ENCODE results near the gene PLBD2. TPM values are rescaled to one million over a fixed set of nuclear protein-coding genes. Genes with fewer than 3 reads are reported as not detected.

The PLBD2 gene
- total and polyA plus RNA-seq, 9 of the 15 experiments (the other 6 are each of a cell fraction or from before 2014, with no cell fraction given), result 2.4 to 37.4 (median 6.0) TPM

GRCh38 chr12:113422030-113422885 lies 63.9 kb downstream of the PLBD2 start, which contains the start of gene SDSL (continued):
- TF ChIP-seq, protein P1, sequence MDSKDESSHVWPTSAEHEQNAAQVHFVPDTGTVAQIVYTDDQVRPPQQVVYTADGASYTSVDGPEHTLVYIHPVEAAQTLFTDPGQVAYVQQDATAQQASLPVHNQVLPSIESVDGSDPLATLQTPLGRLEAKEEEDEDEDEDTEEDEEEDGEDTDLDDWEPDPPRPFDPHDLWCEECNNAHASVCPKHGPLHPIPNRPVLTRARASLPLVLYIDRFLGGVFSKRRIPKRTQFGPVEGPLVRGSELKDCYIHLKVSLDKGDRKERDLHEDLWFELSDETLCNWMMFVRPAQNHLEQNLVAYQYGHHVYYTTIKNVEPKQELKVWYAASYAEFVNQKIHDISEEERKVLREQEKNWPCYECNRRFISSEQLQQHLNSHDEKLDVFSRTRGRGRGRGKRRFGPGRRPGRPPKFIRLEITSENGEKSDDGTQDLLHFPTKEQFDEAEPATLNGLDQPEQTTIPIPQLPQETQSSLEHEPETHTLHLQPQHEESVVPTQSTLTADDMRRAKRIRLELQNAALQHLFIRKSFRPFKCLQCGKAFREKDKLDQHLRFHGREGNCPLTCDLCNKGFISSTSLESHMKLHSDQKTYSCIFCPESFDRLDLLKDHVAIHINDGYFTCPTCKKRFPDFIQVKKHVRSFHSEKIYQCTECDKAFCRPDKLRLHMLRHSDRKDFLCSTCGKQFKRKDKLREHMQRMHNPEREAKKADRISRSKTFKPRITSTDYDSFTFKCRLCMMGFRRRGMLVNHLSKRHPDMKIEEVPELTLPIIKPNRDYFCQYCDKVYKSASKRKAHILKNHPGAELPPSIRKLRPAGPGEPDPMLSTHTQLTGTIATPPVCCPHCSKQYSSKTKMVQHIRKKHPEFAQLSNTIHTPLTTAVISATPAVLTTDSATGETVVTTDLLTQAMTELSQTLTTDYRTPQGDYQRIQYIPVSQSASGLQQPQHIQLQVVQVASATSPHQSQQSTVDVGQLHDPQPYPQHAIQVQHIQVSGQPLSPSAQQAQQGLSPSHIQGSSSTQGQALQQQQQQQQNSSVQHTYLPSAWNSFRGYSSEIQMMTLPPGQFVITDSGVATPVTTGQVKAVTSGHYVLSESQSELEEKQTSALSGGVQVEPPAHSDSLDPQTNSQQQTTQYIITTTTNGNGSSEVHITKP (IDR thresholded peaks at IDR 0.05; ENCODE audit: partially characterized antibody), result peak; percentile 97
- TF ChIP-seq SRF (CRISPR knock-in tag; IDR thresholded peaks at IDR 0.05) (peak in 1 of 2 experiments; percentile 70; a peak in 2 of 4 replicates), THAP7 (CRISPR knock-in tag; IDR thresholded peaks at IDR 0.05) (no peak), HNRNPLL (IDR thresholded peaks at IDR 0.05; ENCODE audit: low read depth, low read length, poor library complexity, severe bottlenecking) (no peak), ZBTB17 (CRISPR knock-in tag; IDR thresholded peaks at IDR 0.05) (0 out of 2 replicates have a peak, but pooled peaks have one; percentile 51), HDAC2 (IDR thresholded peaks at IDR 0.05) (peak; percentile 23; the same call in 1 of the 2 replicates), NFIC (IDR thresholded peaks at IDR 0.05) (peak; percentile 75), XRCC5 (IDR thresholded peaks at IDR 0.05; ENCODE audit: low read depth, low read length) (no peak), RHOXF2B (CRISPR knock-in tag; conservative IDR thresholded peaks at IDR 0.05) (no peak), CEBPZ (IDR thresholded peaks at IDR 0.05; ENCODE audit: borderline replicate concordance, low read depth, low read length) (no peak)
- TF ChIP-seq, protein P2, sequence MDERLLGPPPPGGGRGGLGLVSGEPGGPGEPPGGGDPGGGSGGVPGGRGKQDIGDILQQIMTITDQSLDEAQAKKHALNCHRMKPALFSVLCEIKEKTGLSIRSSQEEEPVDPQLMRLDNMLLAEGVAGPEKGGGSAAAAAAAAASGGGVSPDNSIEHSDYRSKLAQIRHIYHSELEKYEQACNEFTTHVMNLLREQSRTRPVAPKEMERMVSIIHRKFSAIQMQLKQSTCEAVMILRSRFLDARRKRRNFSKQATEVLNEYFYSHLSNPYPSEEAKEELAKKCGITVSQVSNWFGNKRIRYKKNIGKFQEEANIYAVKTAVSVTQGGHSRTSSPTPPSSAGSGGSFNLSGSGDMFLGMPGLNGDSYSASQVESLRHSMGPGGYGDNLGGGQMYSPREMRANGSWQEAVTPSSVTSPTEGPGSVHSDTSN (CRISPR knock-in tag; IDR thresholded peaks at IDR 0.05; ENCODE audit: low read depth), result peak; percentile 57
- TF ChIP-seq, protein P2 (tag; conservative IDR thresholded peaks at IDR 0.05; ENCODE audit: low read depth), result peak; percentile 92
- TF ChIP-seq, protein P3, sequence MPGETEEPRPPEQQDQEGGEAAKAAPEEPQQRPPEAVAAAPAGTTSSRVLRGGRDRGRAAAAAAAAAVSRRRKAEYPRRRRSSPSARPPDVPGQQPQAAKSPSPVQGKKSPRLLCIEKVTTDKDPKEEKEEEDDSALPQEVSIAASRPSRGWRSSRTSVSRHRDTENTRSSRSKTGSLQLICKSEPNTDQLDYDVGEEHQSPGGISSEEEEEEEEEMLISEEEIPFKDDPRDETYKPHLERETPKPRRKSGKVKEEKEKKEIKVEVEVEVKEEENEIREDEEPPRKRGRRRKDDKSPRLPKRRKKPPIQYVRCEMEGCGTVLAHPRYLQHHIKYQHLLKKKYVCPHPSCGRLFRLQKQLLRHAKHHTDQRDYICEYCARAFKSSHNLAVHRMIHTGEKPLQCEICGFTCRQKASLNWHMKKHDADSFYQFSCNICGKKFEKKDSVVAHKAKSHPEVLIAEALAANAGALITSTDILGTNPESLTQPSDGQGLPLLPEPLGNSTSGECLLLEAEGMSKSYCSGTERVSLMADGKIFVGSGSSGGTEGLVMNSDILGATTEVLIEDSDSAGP (CRISPR knock-in tag; IDR thresholded peaks at IDR 0.05), result peak; percentile 89

Data from K562 (cell line).